DOHH2 (cell line): ENCODE measurements around the gene PTGDS.

Experiments used
- H3F3A ChIP-seq: fragments of 200-600 bp; sonication (generic), shearing (Covaris generic); 2 replicates; pipeline ENCODE4 v1.6.0; 2016; ENCODE audit warnings: antibody characterized with exemption, mild to moderate bottlenecking; ENCODE audit not compliant: control insufficient read depth, insufficient read depth
- H3K27ac ChIP-seq: fragments of 200-600 bp; sonication (generic); 2 replicates; pipeline ENCODE4 v1.5.1; 2014; ENCODE audit warnings: low read depth, mild to moderate bottlenecking, low read length, moderate library complexity
- H3K27me3 ChIP-seq: fragments of 200-600 bp; sonication (generic); 2 replicates; pipeline ENCODE4 v1.6.1; 2014; ENCODE audit warnings: mild to moderate bottlenecking, low read length, mixed read lengths; ENCODE audit not compliant: control insufficient read depth
- H3K36me3 ChIP-seq: fragments of 200-600 bp; sonication (generic); 2 replicates; pipeline ENCODE4 v1.6.1; 2014; ENCODE audit warnings: mild to moderate bottlenecking, low read length, moderate library complexity, mixed read lengths; ENCODE audit not compliant: control insufficient read depth
- H3K4me1 ChIP-seq: fragments of 200-600 bp; sonication (generic); 2 replicates; pipeline ENCODE4 v1.6.1; 2014; ENCODE audit warnings: mild to moderate bottlenecking, low read length, mixed read lengths; ENCODE audit not compliant: control insufficient read depth
- H3K4me2 ChIP-seq: fragments of 200-600 bp; sonication (generic); 2 replicates; pipeline ENCODE4 v1.6.0; 2014; ENCODE audit warnings: mild to moderate bottlenecking, low read length, moderate library complexity
- H3K4me3 ChIP-seq: fragments of 200-600 bp; sonication (generic); 2 replicates; pipeline ENCODE4 v1.5.1; 2014; ENCODE audit warnings: mild to moderate bottlenecking, low read length, mixed read lengths
- H3K79me2 ChIP-seq: fragments of 200-600 bp; sonication (generic); 2 replicates; pipeline ENCODE4 v1.6.1; 2014; ENCODE audit warnings: mild to moderate bottlenecking, low read length, mixed read lengths; ENCODE audit not compliant: control insufficient read depth
- H3K9me2 ChIP-seq: fragments of 200-600 bp; sonication (generic); replicated peaks from 2 replicates; pipeline ENCODE4 v1.6.1; 2014; ENCODE audit warnings: mild to moderate bottlenecking, low read length, mixed read lengths; ENCODE audit not compliant: control insufficient read depth
- H3K9me3 ChIP-seq: fragments of 200-600 bp; sonication (generic); 2 replicates; pipeline ENCODE4 v1.6.1; 2014; ENCODE audit warnings: antibody characterized with exemption, low read length, mixed read lengths; ENCODE audit not compliant: control insufficient read depth, insufficient read depth
- H4K20me1 ChIP-seq: fragments of 200-600 bp; sonication (generic); 2 replicates; pipeline ENCODE4 v1.6.0; 2014; ENCODE audit warnings: low read depth, mild to moderate bottlenecking, antibody characterized with exemption, low read length, moderate library complexity; ENCODE audit not compliant: control insufficient read depth, insufficient read depth
- CTCF ChIP-seq: fragments of 200-600 bp; sonication (generic); IDR thresholded peaks from one replicate; pipeline ENCODE4 v1.5.1; 2014; ENCODE audit warnings: antibody characterized with exemption, mild to moderate bottlenecking, low read depth, low read length; ENCODE audit not compliant: poor library complexity, severe bottlenecking
- EZH2phosphoT487 ChIP-seq: fragments of 200-600 bp; sonication (generic); IDR thresholded peaks from 2 replicates; pipeline ENCODE4 v1.6.1; 2017; ENCODE audit warnings: borderline replicate concordance, mild to moderate bottlenecking, antibody characterized with exemption, low read length, moderate library complexity, mixed read lengths

Gene PTGDS

GRCh38 chr9:137021568-137021978, 44.3 kb downstream of the PTGDS start:
- TF ChIP-seq CTCF (no peak), EZH2phosphoT487 (no peak)
- H4K20me1 ChIP-seq = no peaks in the 10 kb centered on the region
- peaks cover 12% of the 10 kb centered on the region for H3K4me1 ChIP-seq
- H3K27ac ChIP-seq = no peak overlapping the region
- H3K9me2 ChIP-seq = no peaks in the 10 kb centered on the region
- H3K79me2 ChIP-seq = no peaks in the 10 kb centered on the region
- no peaks in the 10 kb centered on the region for H3K36me3 ChIP-seq
- H3K27me3 ChIP-seq = peaks cover 7% of the 10 kb centered on the region; the same call in 1 of the 2 replicates
- H3K4me2 ChIP-seq = no peak overlapping the region
- H3F3A ChIP-seq = no peaks in the 10 kb centered on the region
- no peaks in the 10 kb centered on the region for H3K9me3 ChIP-seq
- H3K4me3 ChIP-seq = no peak overlapping the region

- Histone ChIP-seq H4K20me1 (no peaks in the 10 kb centered on the region), H3K36me3 (no peaks in the 10 kb centered on the region), H3K9me2 (no peaks in the 10 kb centered on the region), H3K4me2 (no peak overlapping the region), H3K27me3 (peaks cover 12% of the 10 kb centered on the region), H3K4me3 (no peak overlapping the region), H3K9me3 (no peaks in the 10 kb centered on the region), H3K27ac (no peak overlapping the region), H3F3A (no peaks in the 10 kb centered on the region), H3K4me1 (peaks cover 12% of the 10 kb centered on the region), H3K79me2 (no peaks in the 10 kb centered on the region)
- TF ChIP-seq CTCF (no peak), EZH2phosphoT487 (no peak)
Measured at GRCh38 chr9:137021979-137022661, 44.8 kb downstream of the PTGDS start.

GRCh38 chr9:137022662-137023008, 45.3 kb downstream of the PTGDS start:
- Histone ChIP-seq H3K27me3 (peaks cover 16% of the 10 kb centered on the region), H3K4me2 (no peak overlapping the region)

More at GRCh38 chr9:137022662-137023008, 45.3 kb downstream of the PTGDS start:
- no peaks in the 10 kb centered on the region for H3F3A ChIP-seq
- TF ChIP-seq CTCF (no peak), EZH2phosphoT487 (no peak)
- H3K9me2 ChIP-seq = no peaks in the 10 kb centered on the region
- H3K27ac ChIP-seq = no peak overlapping the region
- peaks cover 12% of the 10 kb centered on the region for H3K4me1 ChIP-seq
- H3K79me2 ChIP-seq = no peaks in the 10 kb centered on the region
- H3K9me3 ChIP-seq = no peaks in the 10 kb centered on the region
- H4K20me1 ChIP-seq = no peaks in the 10 kb centered on the region
- no peaks in the 10 kb centered on the region for H3K36me3 ChIP-seq
- no peak overlapping the region for H3K4me3 ChIP-seq
